ENCODE measurements around the gene PTPA.
"Not testable (repeated sequence)": the region's sequence is repeated elsewhere in the genome, so short reads cannot be mapped to it uniquely, and the experiment has no call there.

PTPA gene

GRCh38 chr9:129154866-129155477, 43.8 kb downstream of the PTPA start:
- DNase-seq (ENCODE audit: low read depth): no peak

- no peak for DNase-seq (ENCODE audit: low read depth)
Measured at GRCh38 chr9:129156163-129156562, 44.9 kb downstream of the PTPA start.

- no peak for DNase-seq (ENCODE audit: low read depth)
Measured at GRCh38 chr9:129160712-129161533, 49.7 kb downstream of the PTPA start.

GRCh38 chr9:129161534-129161837, 50.3 kb downstream of the PTPA start:
- DNase-seq (ENCODE audit: low read depth): no peak

GRCh38 chr9:129162497-129163197, 51.4 kb downstream of the PTPA start:
- DNase-seq (ENCODE audit: low read depth): no peak

GRCh38 chr9:129163198-129163670, 52.0 kb downstream of the PTPA start:
- not testable (repeated sequence) for DNase-seq (ENCODE audit: low read depth)

GRCh38 chr9:129163753-129164152, 52.5 kb downstream of the PTPA start:
- DNase-seq (ENCODE audit: low read depth): no peak

GRCh38 chr9:129164246-129164930, 53.2 kb downstream of the PTPA start:
- DNase-seq (ENCODE audit: low read depth): no peak

- DNase-seq (ENCODE audit: low read depth): no peak
Measured at GRCh38 chr9:129165198-129165597, 54.0 kb downstream of the PTPA start.

- DNase-seq (ENCODE audit: low read depth): peak; percentile 51
Measured at GRCh38 chr9:129166623-129167557, 55.7 kb downstream of the PTPA start.

GRCh38 chr9:129170229-129170628, 59.0 kb downstream of the PTPA start:
- DNase-seq (ENCODE audit: low read depth): no peak

GRCh38 chr9:129171993-129172751, 61.0 kb downstream of the PTPA start:
- DNase-seq (ENCODE audit: low read depth): no peak

GRCh38 chr9:129172816-129173215, 61.6 kb downstream of the PTPA start:
- DNase-seq (ENCODE audit: low read depth): no peak

- DNase-seq (ENCODE audit: low read depth): no peak
Measured at GRCh38 chr9:129173296-129174101, 62.3 kb downstream of the PTPA start.

GRCh38 chr9:129174102-129174723, 63.0 kb downstream of the PTPA start:
- DNase-seq (ENCODE audit: low read depth): peak; percentile 93

GRCh38 chr9:129174724-129175514, 63.7 kb downstream of the PTPA start:
- peak; percentile 88 for DNase-seq (ENCODE audit: low read depth)

- DNase-seq (ENCODE audit: low read depth): no peak
Measured at GRCh38 chr9:129175515-129175824, 64.3 kb downstream of the PTPA start.

GRCh38 chr9:129175825-129176633, 64.8 kb downstream of the PTPA start:
- peak; percentile 89 for DNase-seq (ENCODE audit: low read depth)
